Testis (tissue), 3 donors: Measurements from ENCODE around the gene ESR2. TPM values are rescaled to one million over a fixed set of nuclear protein-coding genes. Genes with fewer than 3 reads are reported as not detected.

Experiments used
- DNase-seq: peaks from one replicate; pipeline ENCODE4 v3.0.0-alpha.2; 2019
- H3K27ac ChIP-seq, 2 donors: fragments of 200-600 bp; sonication (generic); one replicate each; pipeline ENCODE4 v1.5.1; 2019
- H3K27me3 ChIP-seq: fragments of 200-600 bp; sonication (generic); one replicate; pipeline ENCODE4 v1.5.1; 2019
- H3K36me3 ChIP-seq: fragments of 200-600 bp; sonication (generic); one replicate; pipeline ENCODE4 v1.5.1; 2017; ENCODE audit warnings: low read depth; ENCODE audit errors: missing control alignments
- H3K4me1 ChIP-seq: fragments of 200-600 bp; sonication (generic); one replicate; pipeline ENCODE4 v1.5.1; 2019
- H3K4me3 ChIP-seq, 2 donors: fragments of 200-600 bp; sonication (generic); one replicate each; pipeline ENCODE4 v1.5.1; 2017 to 2019
- H3K9me3 ChIP-seq: fragments of 200-600 bp; sonication (generic); one replicate; pipeline ENCODE4 v1.5.1; 2017
- CTCF ChIP-seq, 3 experiments: fragments of 450-650 bp in 2 of 3; fragments of 200-600 bp in 1 of 3; sonication (generic) in 1 of 3; IDR thresholded peaks; one replicate each; pipeline ENCODE4 v1.5.1; 2016 to 2019; ENCODE audit warnings: antibody characterized with exemption in 3 of 3, mild to moderate bottlenecking in 2 of 3, moderate library complexity in 1 of 3
- POLR2A ChIP-seq: fragments of 450-650 bp; IDR thresholded peaks from one replicate; pipeline ENCODE4 v1.6.1; 2017; ENCODE audit warnings: antibody characterized with exemption, mild to moderate bottlenecking, moderate library complexity
- WGBS, 2 donors: methylation state at CpG; one replicate each; pipeline ENCODE4 v1.1.5; 2018; 5-methylcytosine and 5-hydroxymethylcytosine counted together
- intact Hi-C: fragments of 100-400 bp; cut with DNase I; formaldehyde crosslinking; loops from one replicate; pipeline ENCODE4 v1.15.1; 2023; ENCODE audit warnings: low total_unique reads
- polyA plus RNA-seq: library from polyadenylated mRNA; stranded (reverse); fragments of 350-450 nt; fragmentation: Illumina TruSeq; extraction: RNeasy Lipid Tissue Mini Kit (QIAGEN cat#74804); gene quantifications from one replicate; pipeline ENCODE4 v1.2.3, GENCODE V29; 2014; ENCODE audit warnings: low read depth, low replicate concordance; ENCODE audit not compliant: insufficient read depth
- total RNA-seq, 2 donors: library from RNA; depleted of rRNA; stranded (reverse); fragments of >200 nt; gene quantifications; one replicate each; pipeline ENCODE4 v1.2.3, GENCODE V29; 2016

The ESR2 gene
- total and polyA plus RNA-seq, 3 donors from 2014 or later: 17.2 to 33.3 (median 19.8) TPM

- TF ChIP-seq POLR2A (no peak), CTCF (IDR thresholded peaks at IDR 0.05) (no peak)
- 86 to 89% methylated on average over 4 of the region's 4 CpGs for WGBS, 2 donors
- Histone ChIP-seq H3K4me3 (no peak overlapping the region), H3K27me3 (no peaks in the 10 kb centered on the region), H3K27ac (peak overlapping the region in 1 of 2 donors; percentile 15), H3K36me3 (no peaks in the 10 kb centered on the region), H3K4me1 (peaks cover 31% of the 10 kb centered on the region), H3K9me3 (no peaks in the 10 kb centered on the region)
- intact Hi-C loops: no loop called here
- DNase-seq: no peak
These were observed 90.7 kb downstream of the ESR2 start for GRCh38 chr14:64203366-64204006.

GRCh38 chr14:64202716-64203115 lies 91.5 kb downstream of the ESR2 start:
- H3K4me1 ChIP-seq: peaks cover 35% of the 10 kb centered on the region
- TF ChIP-seq CTCF (IDR thresholded peaks at IDR 0.05): no peak
- no peak for TF ChIP-seq POLR2A
- H3K9me3 ChIP-seq: no peaks in the 10 kb centered on the region
- no peak overlapping the region for H3K27ac ChIP-seq
- intact Hi-C loops: no loop called here
- no peak overlapping the region for H3K4me3 ChIP-seq
- H3K27me3 ChIP-seq: no peaks in the 10 kb centered on the region
- no peak for DNase-seq
- 84 to 90% methylated on average over 10 of the region's 10 CpGs for WGBS, 2 donors
- H3K36me3 ChIP-seq: no peaks in the 10 kb centered on the region

- DNase-seq: no peak
- WGBS, 2 donors: 91 to 94% methylated on average over 18 of the region's 18 CpGs
- Histone ChIP-seq H3K27me3 (no peaks in the 10 kb centered on the region), H3K27ac (peak overlapping the region; percentile 83 to 85), H3K9me3 (no peaks in the 10 kb centered on the region), H3K36me3 (no peaks in the 10 kb centered on the region), H3K4me3 (no peak overlapping the region), H3K4me1 (peaks cover 35% of the 10 kb centered on the region)
- TF ChIP-seq CTCF (IDR thresholded peaks at IDR 0.05) (no peak), POLR2A (no peak)
- intact Hi-C loops: no loop called here
These were observed 92.1 kb downstream of the ESR2 start for GRCh38 chr14:64201921-64202545.

GRCh38 chr14:64201296-64201695 lies 92.9 kb downstream of the ESR2 start:
- DNase-seq: no peak
- intact Hi-C loops: no loop called here
- WGBS, 2 donors: 64 to 80% methylated on average over 7 of the region's 7 CpGs
- Histone ChIP-seq H3K4me1 (peaks cover 37% of the 10 kb centered on the region), H3K36me3 (no peaks in the 10 kb centered on the region), H3K27me3 (no peaks in the 10 kb centered on the region), H3K27ac (peak overlapping the region; percentile 83 to 85), H3K4me3 (no peak overlapping the region), H3K9me3 (no peaks in the 10 kb centered on the region)
- TF ChIP-seq CTCF (IDR thresholded peaks at IDR 0.05): no peak
- no peak for TF ChIP-seq POLR2A

GRCh38 chr14:64200170-64200569 lies 94.0 kb downstream of the ESR2 start:
- Histone ChIP-seq H3K4me3 (no peak overlapping the region), H3K27me3 (no peaks in the 10 kb centered on the region), H3K27ac (peak overlapping the region; percentile 83 to 85), H3K4me1 (peaks cover 48% of the 10 kb centered on the region), H3K36me3 (no peaks in the 10 kb centered on the region), H3K9me3 (no peaks in the 10 kb centered on the region)
- peak; percentile 83 for DNase-seq
- intact Hi-C loops: no loop called here
- TF ChIP-seq POLR2A (no peak), CTCF (IDR thresholded peaks at IDR 0.05) (no peak)
- 19 to 27% methylated on average over 4 of the region's 4 CpGs for WGBS, 2 donors
